ENCODE data around the gene MOGAT2. TPM values are rescaled to one million over a fixed set of nuclear protein-coding genes. Genes with fewer than 3 reads are reported as not detected.

The MOGAT2 gene
- total and polyA plus RNA-seq, 2 of the 13 experiments (the other 11 are each of a cell fraction or from before 2014, with no cell fraction given) = 27.2 to 27.8 TPM

- TF ChIP-seq IKZF5 (CRISPR knock-in tag; IDR thresholded peaks at IDR 0.05) (no peak), ZNF777 (CRISPR knock-in tag; IDR thresholded peaks at IDR 0.05) (no peak), ZSCAN22 (CRISPR knock-in tag; IDR thresholded peaks at IDR 0.05) (no peak), GTF3A (CRISPR knock-in tag; conservative IDR thresholded peaks at IDR 0.05) (no peak), MIXL1 (CRISPR knock-in tag; IDR thresholded peaks at IDR 0.05) (no peak; the same call in 1 of the 2 replicates), PITX1 (CRISPR knock-in tag; IDR thresholded peaks at IDR 0.05) (no peak), ZFP91 (CRISPR knock-in tag; IDR thresholded peaks at IDR 0.05; ENCODE audit: borderline replicate concordance) (peak; percentile 46), HIC2 (CRISPR knock-in tag; IDR thresholded peaks at IDR 0.05; ENCODE audit: low read depth) (peak; percentile 68; the same call in 1 of the 2 replicates), ZSCAN20 (CRISPR knock-in tag; IDR thresholded peaks at IDR 0.05; ENCODE audit: borderline replicate concordance) (no peak), PRDM4 (CRISPR knock-in tag; IDR thresholded peaks at IDR 0.05; ENCODE audit: borderline replicate concordance) (no peak), SP4 (CRISPR knock-in tag; IDR thresholded peaks at IDR 0.05) (peak; percentile 31; the same call in 1 of the 2 replicates), GLI4 (CRISPR knock-in tag; IDR thresholded peaks at IDR 0.05; ENCODE audit: borderline replicate concordance) (no peak), ZBTB8A (CRISPR knock-in tag; IDR thresholded peaks at IDR 0.05; ENCODE audit: borderline replicate concordance, low read depth) (no peak), ZNF256 (CRISPR knock-in tag; conservative IDR thresholded peaks at IDR 0.05) (no peak), ZNF850 (CRISPR knock-in tag; conservative IDR thresholded peaks at IDR 0.05) (no peak), THAP8 (CRISPR knock-in tag; IDR thresholded peaks at IDR 0.05; ENCODE audit: borderline replicate concordance) (no peak), CCAR2 (optimal IDR thresholded peaks at IDR 0.05; ENCODE audit: low read depth, low read length) (no peak), E2F2 (CRISPR knock-in tag; IDR thresholded peaks at IDR 0.05; ENCODE audit: borderline replicate concordance) (no peak), RAD51 (IDR thresholded peaks at IDR 0.05; ENCODE audit: borderline replicate concordance) (no peak), ZNF446 (CRISPR knock-in tag; IDR thresholded peaks at IDR 0.05) (no peak), TBX3 (IDR thresholded peaks at IDR 0.05; ENCODE audit: borderline replicate concordance) (no peak), FOXK2 (IDR thresholded peaks at IDR 0.05) (no peak)
Observed at GRCh38 chr11:75706260-75706729, 11.3 kb upstream of the MOGAT2 start (continued).
